GM12878 (cell line): ENCODE results near the gene WDFY4. TPM values are rescaled to one million over a fixed set of nuclear protein-coding genes. Genes with fewer than 3 reads are reported as not detected.
A peak's percentile ranks its signal among the peaks of the same experiment; 100 is the strongest.

Source experiments
- ATAC-seq: fragments of 200-7000 bp; cut with Tn5 transposase; 3 replicates; pipeline ENCODE4 v1.9.1; 2020; ENCODE audit warnings: mild to moderate bottlenecking, moderate library complexity
- BruUV-seq: library from RNA; stranded (reverse); fragments of 400-500 nt; replicated peaks from 2 replicates; lab custom pipeline; 2021; lab: Mats Ljungman, UMichigan
- CTCF ChIA-PET: fragments of 300-600 bp; sonication (Branson Sonifier 250); formaldehyde crosslinking; extraction: SDS; loops from one replicate; lab custom pipeline; 2021; ENCODE audit warnings: inconsistent platforms; lab: Yijun Ruan, JAX
- POLR2A ChIA-PET: fragments of 350-600 bp; formaldehyde crosslinking; extraction: SDS; loops from one replicate; lab custom pipeline; 2021; ENCODE audit warnings: inconsistent platforms; lab: Charles Lee
- RAD21 ChIA-PET: fragments of 300-600 bp; sonication (Branson Sonifier 250); formaldehyde crosslinking; loops from one replicate; lab custom pipeline; 2023; ENCODE audit warnings: antibody characterized with exemption; ENCODE audit not compliant: unreplicated experiment; lab: Charles Lee
- SMC1A ChIA-PET: fragments of 300-600 bp; sonication (Branson Sonifier 250); formaldehyde crosslinking; loops from one replicate; lab custom pipeline; 2023; ENCODE audit not compliant: unreplicated experiment, uncharacterized antibody; lab: Charles Lee
- DNase-seq: peaks from one replicate; pipeline ENCODE4 v3.0.0-alpha.2; 2011; ENCODE audit warnings: low read depth, low spot score
- FAIRE-seq: peaks from 3 replicates; lab custom pipeline; 2011; peaks lifted over from hg19 to GRCh38; lab: Jason Lieb, UNC
- H2AFZ ChIP-seq: 2 replicates; pipeline ENCODE4 v1.6.0; 2011; ENCODE audit warnings: low read depth, low read length, control low read depth; ENCODE audit not compliant: control insufficient read depth
- H3K27ac ChIP-seq: 2 replicates; pipeline ENCODE4 v1.5.1; 2011; ENCODE audit warnings: control low read depth; ENCODE audit not compliant: control insufficient read depth, insufficient read depth
- H3K27me3 ChIP-seq, 2 experiments: replicated peaks in 1 of 2; 2 replicates each; pipeline versions ENCODE4 v1.6.0 to v1.6.1; 2011; ENCODE audit warnings: low read length in 1 of 2; ENCODE audit not compliant: control insufficient read depth in 2 of 2, insufficient read depth in 2 of 2
- H3K36me3 ChIP-seq, 2 experiments: 2 replicates each; pipeline ENCODE4 v1.5.1; 2011; ENCODE audit warnings: low read length in 1 of 2; ENCODE audit not compliant: control insufficient read depth in 2 of 2, insufficient read depth in 2 of 2
- H3K4me1 ChIP-seq: 2 replicates; pipeline ENCODE4 v1.6.1; 2011; ENCODE audit warnings: mild to moderate bottlenecking, low read length, moderate library complexity, mixed read lengths; ENCODE audit not compliant: control insufficient read depth, insufficient read depth
- H3K4me2 ChIP-seq: 2 replicates; pipeline ENCODE4 v1.6.0; 2011; ENCODE audit warnings: control low read depth; ENCODE audit not compliant: control insufficient read depth, insufficient read depth
- H3K4me3 ChIP-seq: fragments of 200-600 bp; sonication (generic); 2 replicates; pipeline ENCODE4 v1.5.1; 2016
- H3K79me2 ChIP-seq: 2 replicates; pipeline ENCODE4 v1.6.0; 2011; ENCODE audit warnings: low read length; ENCODE audit not compliant: control insufficient read depth, insufficient read depth
- H3K9ac ChIP-seq: 2 replicates; pipeline ENCODE4 v1.8.0; 2011; ENCODE audit warnings: low read length, control low read depth, mixed read lengths; ENCODE audit not compliant: control insufficient read depth, insufficient read depth
- H3K9me3 ChIP-seq: replicated peaks from 3 replicates; pipeline ENCODE4 v1.5.1; 2011; ENCODE audit warnings: mild to moderate bottlenecking, low read length; ENCODE audit not compliant: control insufficient read depth, insufficient read depth
- H4K20me1 ChIP-seq: 2 replicates; pipeline ENCODE4 v1.6.0; 2011; ENCODE audit not compliant: control insufficient read depth, insufficient read depth
- JUND ChIP-seq: IDR thresholded peaks from 2 replicates; pipeline ENCODE4 v1.6.1; 2012; ENCODE audit warnings: low read depth, mild to moderate bottlenecking, low read length, improper control_type of control experiment, moderate library complexity
- NRF1 ChIP-seq: conservative IDR thresholded peaks from 2 replicates; pipeline ENCODE4 v1.6.1; 2011; ENCODE audit warnings: mild to moderate bottlenecking, low read depth, low read length, improper control_type of control experiment
- TBL1XR1 ChIP-seq: IDR thresholded peaks from 2 replicates; pipeline ENCODE4 v1.6.1; 2012; ENCODE audit warnings: low read depth, low read length, improper control_type of control experiment
- TCF7 ChIP-seq: IDR thresholded peaks from 2 replicates; pipeline ENCODE4 v1.6.1; 2014; ENCODE audit warnings: antibody characterized with exemption, borderline replicate concordance
- WGBS: methylation state at CpG from one replicate; pipeline ENCODE4 v1.1.6; 2016; ENCODE audit warnings: low lambda C conversion rate; ENCODE audit not compliant: insufficient replicate concordance, insufficient coverage; ENCODE audit errors: missing lambda C conversion rate; 5-methylcytosine and 5-hydroxymethylcytosine counted together
- in situ Hi-C: fragments of 300-500 bp; cut with MboI; formaldehyde crosslinking; loops from 9 replicates; pipeline ENCODE4 v1.14.3; 2018; ENCODE audit warnings: mixed read lengths
- intact Hi-C: fragments of 100-400 bp; cut with micrococcal nuclease; formaldehyde crosslinking; loops from one replicate; pipeline ENCODE4 v1.14.2; 2022; ENCODE audit not compliant: unreplicated experiment
- polyA plus RNA-seq, 11 experiments: library from polyadenylated mRNA; depleted of rRNA in 4 of 11; unstranded in 6 of 11; stranded (reverse) in 5 of 11; fragments of >200 nt; fragmentation: Nextera tagmentation in 4 of 11; fragmentation: Illumina TruSeq in 1 of 11; extraction: Ambion mirVana in 4 of 11; extraction: Trizol in 1 of 11; gene quantifications; 1 replicate in 1 of 11; 2 replicates in 10 of 11; pipeline versions ENCODE4 v1.2.1 to v1.2.3, GENCODE V29; 2011 to 2016; ENCODE audit warnings: inconsistent platforms in 2 of 11, missing spikeins in 2 of 11, low read depth in 1 of 11
- total RNA-seq, 4 experiments: library from RNA; depleted of rRNA in 3 of 4; stranded (reverse); fragments of >200 nt in 3 of 4; fragmentation: Illumina TruSeq in 1 of 4; extraction: Trizol in 1 of 4; gene quantifications; 2 replicates each; pipeline versions ENCODE4 v1.2.1 to v1.2.3, GENCODE V29; 2013 to 2021
- TF ChIP-seq, protein P1 (sequence below): fragments of 450-650 bp; formaldehyde crosslinking; IDR thresholded peaks from 2 replicates; pipeline ENCODE4 v1.5.0; 2022; ENCODE audit warnings: mild to moderate bottlenecking, missing genetic modification characterization

WDFY4 gene
- total and polyA plus RNA-seq, 10 of the 15 experiments (the other 5 are each of a cell fraction or from before 2014, with no cell fraction given): 13.5 to 132 (median 47.3) TPM

DNA sequence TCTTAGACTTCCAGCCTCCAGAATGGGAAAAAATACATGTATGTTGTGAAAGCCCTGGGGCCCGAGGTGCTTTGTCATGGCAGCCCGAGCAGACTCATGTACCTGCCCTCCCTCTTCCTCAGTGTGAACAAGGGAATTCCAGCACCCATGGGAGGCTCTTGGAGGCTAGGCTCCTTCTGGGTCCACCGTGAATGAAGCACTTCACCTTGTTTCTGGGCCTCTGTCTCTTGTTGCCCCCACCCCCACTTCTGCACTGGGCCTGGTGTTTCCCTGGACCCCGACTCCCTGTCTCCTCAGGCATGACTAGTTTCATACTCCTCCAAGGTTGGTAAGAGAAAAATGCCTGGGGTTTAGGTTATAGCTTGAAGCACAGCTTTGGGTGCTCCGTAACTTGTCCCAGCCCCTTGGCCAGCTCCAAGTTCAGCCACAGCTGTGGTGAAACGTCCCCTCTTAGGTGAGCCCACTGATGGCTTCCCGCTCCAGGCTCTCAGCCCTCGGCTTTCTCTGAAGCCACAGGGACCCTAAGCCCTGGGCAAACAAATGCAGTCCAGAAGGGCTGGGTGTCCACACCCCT is 49.6 kb upstream of the WDFY4 start:
- ChIA-PET CTCF (interaction anchor here (1.0 to 14.1 kb wide), 8 partner anchors 10 to 82 kb away, joined by 3 to 175 read pairs (median 5); partner anchors contain the start of gene ARHGAP22), RAD21 (interaction anchor here (2.7 to 4.9 kb wide), 5 partner anchors 10 to 27 kb away, joined by 16 to 48 read pairs (median 24); no protein-coding TSS in a partner anchor), POLR2A (interaction anchor here (1.2 to 3.6 kb wide), 3 partner anchors 10 to 21 kb away, joined by 3 to 16 read pairs (median 7); no protein-coding TSS in a partner anchor), SMC1A (interaction anchor here (1.1 to 11.2 kb wide), 7 partner anchors 10 to 26 kb away, joined by 4 to 174 read pairs (median 29); partner anchors contain the start of gene ARHGAP22)
- H3K9ac ChIP-seq: no peak overlapping the region
- intact Hi-C loops (loop anchor here (1.0 kb wide), 1 partner anchor 27 kb away; no protein-coding TSS in a partner anchor), in situ Hi-C loops (no loop called here)
- no peaks in the 10 kb centered on the region for H4K20me1 ChIP-seq
- FAIRE-seq: no peak
- H3K27me3 ChIP-seq: no peaks in the 10 kb centered on the region
- peak overlapping the region; percentile 45 for H3K27ac ChIP-seq
- peak overlapping the region; percentile 5; the same call in 1 of the 2 replicates for H3K4me2 ChIP-seq
- ATAC-seq: peak; percentile 2; the same call in 1 of the 3 replicates
- TF ChIP-seq TCF7 (no peak), NRF1 (no peak), JUND (no peak), TBL1XR1 (no peak)
- TF ChIP-seq, protein P1, sequence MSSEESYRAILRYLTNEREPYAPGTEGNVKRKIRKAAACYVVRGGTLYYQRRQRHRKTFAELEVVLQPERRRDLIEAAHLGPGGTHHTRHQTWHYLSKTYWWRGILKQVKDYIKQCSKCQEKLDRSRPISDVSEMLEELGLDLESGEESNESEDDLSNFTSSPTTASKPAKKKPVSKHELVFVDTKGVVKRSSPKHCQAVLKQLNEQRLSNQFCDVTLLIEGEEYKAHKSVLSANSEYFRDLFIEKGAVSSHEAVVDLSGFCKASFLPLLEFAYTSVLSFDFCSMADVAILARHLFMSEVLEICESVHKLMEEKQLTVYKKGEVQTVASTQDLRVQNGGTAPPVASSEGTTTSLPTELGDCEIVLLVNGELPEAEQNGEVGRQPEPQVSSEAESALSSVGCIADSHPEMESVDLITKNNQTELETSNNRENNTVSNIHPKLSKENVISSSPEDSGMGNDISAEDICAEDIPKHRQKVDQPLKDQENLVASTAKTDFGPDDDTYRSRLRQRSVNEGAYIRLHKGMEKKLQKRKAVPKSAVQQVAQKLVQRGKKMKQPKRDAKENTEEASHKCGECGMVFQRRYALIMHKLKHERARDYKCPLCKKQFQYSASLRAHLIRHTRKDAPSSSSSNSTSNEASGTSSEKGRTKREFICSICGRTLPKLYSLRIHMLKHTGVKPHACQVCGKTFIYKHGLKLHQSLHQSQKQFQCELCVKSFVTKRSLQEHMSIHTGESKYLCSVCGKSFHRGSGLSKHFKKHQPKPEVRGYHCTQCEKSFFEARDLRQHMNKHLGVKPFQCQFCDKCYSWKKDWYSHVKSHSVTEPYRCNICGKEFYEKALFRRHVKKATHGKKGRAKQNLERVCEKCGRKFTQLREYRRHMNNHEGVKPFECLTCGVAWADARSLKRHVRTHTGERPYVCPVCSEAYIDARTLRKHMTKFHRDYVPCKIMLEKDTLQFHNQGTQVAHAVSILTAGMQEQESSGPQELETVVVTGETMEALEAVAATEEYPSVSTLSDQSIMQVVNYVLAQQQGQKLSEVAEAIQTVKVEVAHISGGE (CRISPR knock-in tag): no peak
- H3K79me2 ChIP-seq: no peaks in the 10 kb centered on the region; the same call in 1 of the 2 replicates
- H3K4me1 ChIP-seq: peaks cover 39% of the 10 kb centered on the region
- H2AFZ ChIP-seq: peak overlapping the region; percentile 38; the same call in 1 of the 2 replicates
- WGBS: 60% methylated on average over 8 of the region's 8 CpGs
- BruUV-seq: no TSS peak
- H3K4me3 ChIP-seq: no peak overlapping the region
- no peak for DNase-seq
- H3K36me3 ChIP-seq: no peaks in the 10 kb centered on the region
- no peaks in the 10 kb centered on the region; the same call in 2 of the 3 replicates for H3K9me3 ChIP-seq
